Iris pigment epithelial cell (primary cell): ENCODE data around the gene PLXDC1.
"Not testable (repeated sequence)": the region's sequence is repeated elsewhere in the genome, so short reads cannot be mapped to it uniquely, and the experiment has no call there.

Experiments
- DNase-seq: peaks from one replicate; pipeline ENCODE4 v3.0.0-alpha.2; 2011; ENCODE audit warnings: low read depth

The PLXDC1 gene

GRCh38 chr17:39125143-39125875, 26.1 kb downstream of the PLXDC1 start:
- no peak for DNase-seq

- DNase-seq: no peak
Observed at GRCh38 chr17:39123627-39124026, 27.8 kb downstream of the PLXDC1 start.

GRCh38 chr17:39122991-39123390, 28.4 kb downstream of the PLXDC1 start:
- no peak for DNase-seq

- DNase-seq: not testable (repeated sequence)
Observed at GRCh38 chr17:39121919-39122318, 29.5 kb downstream of the PLXDC1 start.

GRCh38 chr17:39118674-39119419, 32.6 kb downstream of the PLXDC1 start:
- DNase-seq: no peak

- no peak for DNase-seq
Observed at GRCh38 chr17:39116224-39116623, 35.2 kb downstream of the PLXDC1 start.

- peak; percentile 45 for DNase-seq
Observed at GRCh38 chr17:39115135-39115534, 36.3 kb downstream of the PLXDC1 start.

GRCh38 chr17:39114723-39115122, 36.7 kb downstream of the PLXDC1 start:
- peak; percentile 7 for DNase-seq

GRCh38 chr17:39113871-39114270, 37.6 kb downstream of the PLXDC1 start:
- no peak for DNase-seq

GRCh38 chr17:39110435-39111136, 40.9 kb downstream of the PLXDC1 start:
- no peak for DNase-seq

GRCh38 chr17:39108461-39109375, 42.7 kb downstream of the PLXDC1 start:
- no peak for DNase-seq

- DNase-seq: no peak
Observed at GRCh38 chr17:39107973-39108372, 43.5 kb downstream of the PLXDC1 start.

GRCh38 chr17:39107155-39107554, 44.3 kb downstream of the PLXDC1 start:
- DNase-seq: no peak

GRCh38 chr17:39105705-39106104, 45.7 kb downstream of the PLXDC1 start:
- no peak for DNase-seq

GRCh38 chr17:39104657-39105056, 46.8 kb downstream of the PLXDC1 start:
- peak; percentile 24 for DNase-seq

- DNase-seq: peak; percentile 57
Observed at GRCh38 chr17:39104046-39104445, 47.4 kb downstream of the PLXDC1 start.

GRCh38 chr17:39101091-39101490, 50.3 kb downstream of the PLXDC1 start:
- no peak for DNase-seq

- DNase-seq: no peak
Observed at GRCh38 chr17:39100530-39100929, 50.9 kb downstream of the PLXDC1 start.

- no peak for DNase-seq
Observed at GRCh38 chr17:39099663-39100286, 51.7 kb downstream of the PLXDC1 start.

- DNase-seq: no peak
Observed at GRCh38 chr17:39098588-39098987, 52.8 kb downstream of the PLXDC1 start.

GRCh38 chr17:39097537-39097936, 53.9 kb downstream of the PLXDC1 start:
- DNase-seq: no peak
